Ascending aorta (tissue), 2 donors: ENCODE data around the gene MDN1. TPM values are rescaled to one million over a fixed set of nuclear protein-coding genes. Genes with fewer than 3 reads are reported as not detected.

Experiments used
- DNase-seq, 2 donors: peaks; one replicate each; pipeline ENCODE4 v3.0.0-alpha.2; 2019; ENCODE audit warnings: low spot score in 2 of 2
- H3K27ac ChIP-seq, 2 donors: fragments of 200-600 bp; sonication (generic); one replicate each; pipeline ENCODE4 v1.5.1; 2016 to 2017; ENCODE audit warnings: mild to moderate bottlenecking in 1 of 2
- H3K27me3 ChIP-seq: fragments of 200-600 bp; sonication (generic); one replicate; pipeline ENCODE4 v1.5.1; 2017
- H3K36me3 ChIP-seq, 2 donors: fragments of 200-600 bp; sonication (generic); one replicate each; pipeline ENCODE4 v1.5.1; 2016
- H3K4me1 ChIP-seq, 2 donors: fragments of 200-600 bp; sonication (generic); one replicate each; pipeline ENCODE4 v1.5.1; 2016 to 2017; ENCODE audit warnings: mild to moderate bottlenecking in 1 of 2
- H3K4me3 ChIP-seq, 2 donors: fragments of 200-600 bp; sonication (generic); one replicate each; pipeline ENCODE4 v1.5.1; 2016 to 2017; ENCODE audit warnings: mild to moderate bottlenecking in 1 of 2
- H3K9me3 ChIP-seq, 2 donors: fragments of 200-600 bp; sonication (generic); one replicate each; pipeline ENCODE4 v1.5.1; 2016
- CTCF ChIP-seq, 3 experiments: fragments of 200-600 bp in 2 of 3; fragments of 450-650 bp in 1 of 3; sonication (generic) in 2 of 3; IDR thresholded peaks; one replicate each; pipeline ENCODE4 v1.5.1; 2016 to 2019; ENCODE audit warnings: antibody characterized with exemption in 3 of 3, mild to moderate bottlenecking in 1 of 3, moderate library complexity in 1 of 3
- intact Hi-C: fragments of 100-400 bp; cut with DNase I; formaldehyde crosslinking; loops from one replicate; pipeline ENCODE4 v1.15.1; 2023
- total RNA-seq: library from RNA; depleted of rRNA; stranded (reverse); fragments of >200 nt; gene quantifications from one replicate; pipeline ENCODE4 v1.1.0, GENCODE V29; 2016

Gene MDN1
- total RNA-seq, 1 donor from 2014 or later = 12.2 TPM

- DNase-seq = no peak
- H3K4me3 ChIP-seq = no peak overlapping the region
- peaks cover 67 to 95% of the 10 kb centered on the region in 2 donors for H3K36me3 ChIP-seq
- intact Hi-C loops = no loop called here
- no peak overlapping the region for H3K27ac ChIP-seq
- no peaks in the 10 kb centered on the region for H3K4me1 ChIP-seq
- no peak for TF ChIP-seq CTCF (IDR thresholded peaks at IDR 0.05)
- no peaks in the 10 kb centered on the region for H3K27me3 ChIP-seq
- no peaks in the 10 kb centered on the region for H3K9me3 ChIP-seq
These were observed 136.6 kb downstream of the MDN1 start for GRCh38 chr6:89682991-89683390.

- Histone ChIP-seq H3K4me3 (no peak overlapping the region), H3K27me3 (no peaks in the 10 kb centered on the region), H3K27ac (no peak overlapping the region), H3K36me3 (peaks cover 66 to 95% of the 10 kb centered on the region in 2 donors), H3K9me3 (no peaks in the 10 kb centered on the region), H3K4me1 (no peaks in the 10 kb centered on the region)
- no peak for DNase-seq
- intact Hi-C loops = no loop called here
- TF ChIP-seq CTCF (IDR thresholded peaks at IDR 0.05) = no peak
These were observed 137.5 kb downstream of the MDN1 start for GRCh38 chr6:89681983-89682564.

GRCh38 chr6:89680551-89680950 is 139.0 kb downstream of the MDN1 start:
- Histone ChIP-seq H3K27ac (no peak overlapping the region), H3K4me3 (no peak overlapping the region), H3K36me3 (peaks cover 57 to 94% of the 10 kb centered on the region in 2 donors), H3K27me3 (no peaks in the 10 kb centered on the region), H3K4me1 (no peaks in the 10 kb centered on the region), H3K9me3 (no peaks in the 10 kb centered on the region)
- DNase-seq = no peak
- intact Hi-C loops = no loop called here
- TF ChIP-seq CTCF (IDR thresholded peaks at IDR 0.05) = no peak

GRCh38 chr6:89680150-89680549 is 139.4 kb downstream of the MDN1 start:
- no peaks in the 10 kb centered on the region for H3K27me3 ChIP-seq
- H3K4me3 ChIP-seq = no peak overlapping the region
- H3K27ac ChIP-seq = no peak overlapping the region
- TF ChIP-seq CTCF (IDR thresholded peaks at IDR 0.05) = no peak
- DNase-seq = no peak
- intact Hi-C loops = no loop called here
- H3K9me3 ChIP-seq = no peaks in the 10 kb centered on the region
- H3K4me1 ChIP-seq = no peaks in the 10 kb centered on the region
- H3K36me3 ChIP-seq = peaks cover 57 to 94% of the 10 kb centered on the region in 2 donors

GRCh38 chr6:89679215-89680120 is 140.1 kb downstream of the MDN1 start:
- intact Hi-C loops = no loop called here
- Histone ChIP-seq H3K27ac (no peak overlapping the region), H3K4me1 (no peaks in the 10 kb centered on the region), H3K4me3 (no peak overlapping the region), H3K36me3 (peaks cover 56 to 94% of the 10 kb centered on the region in 2 donors), H3K9me3 (no peaks in the 10 kb centered on the region), H3K27me3 (no peaks in the 10 kb centered on the region)
- TF ChIP-seq CTCF (IDR thresholded peaks at IDR 0.05) = no peak
- no peak for DNase-seq
